Caco-2 (cell line): ENCODE measurements around the gene FXYD5. TPM values are rescaled to one million over a fixed set of nuclear protein-coding genes. Genes with fewer than 3 reads are reported as not detected.

Experiments
- BruUV-seq: library from RNA; stranded (reverse); fragments of 400-500 nt; replicated peaks from 2 replicates; lab custom pipeline; 2021; lab: Mats Ljungman, UMichigan
- CTCF ChIA-PET: fragments of 300-600 bp; sonication (Branson Sonifier 250); formaldehyde crosslinking; loops from one replicate; lab custom pipeline; 2022; ENCODE audit warnings: antibody characterized with exemption; lab: Charles Lee
- POLR2A ChIA-PET: fragments of 300-600 bp; sonication (Branson Sonifier 250); formaldehyde crosslinking; loops from one replicate; lab custom pipeline; 2022; ENCODE audit warnings: antibody characterized with exemption; lab: Charles Lee
- DNase-seq, 2 experiments: peaks; one replicate each; pipeline versions ENCODE4 v3.0.0 to v3.0.0-alpha.2; 2020 to 2022
- H3K27me3 ChIP-seq: replicated peaks from 2 replicates; pipeline ENCODE4 v1.6.0; 2011; ENCODE audit warnings: low read length; ENCODE audit not compliant: control insufficient read depth, insufficient read depth
- H3K36me3 ChIP-seq: 2 replicates; pipeline ENCODE4 v1.5.1; 2011; ENCODE audit warnings: low read length; ENCODE audit not compliant: control insufficient read depth, insufficient read depth
- H3K4me1 ChIP-seq: fragments of 250-450 bp; sonication (Bioruptor Pico); 2 replicates; pipeline ENCODE4 v1.5.1; 2020; ENCODE audit warnings: mild to moderate bottlenecking
- H3K4me3 ChIP-seq: 2 replicates; pipeline ENCODE4 v1.5.1; 2011; ENCODE audit warnings: low read depth, mild to moderate bottlenecking, control low read depth, low read length
- H3K9me3 ChIP-seq: fragments of 250-450 bp; sonication (Bioruptor Pico); 2 replicates; pipeline ENCODE4 v1.5.1; 2020; ENCODE audit warnings: mild to moderate bottlenecking, moderate library complexity
- H3K27ac Mint-ChIP-seq: one replicate; pipeline ENCODE4 v1.8.0; 2022; ENCODE audit warnings: mixed read lengths; ENCODE audit not compliant: unreplicated experiment
- H3K27me3 Mint-ChIP-seq: one replicate; pipeline ENCODE4 v1.8.0; 2022; ENCODE audit warnings: mixed read lengths; ENCODE audit not compliant: insufficient read depth, unreplicated experiment
- H3K36me3 Mint-ChIP-seq: one replicate; pipeline ENCODE4 v1.8.0; 2022; ENCODE audit warnings: mild to moderate bottlenecking, mixed read lengths; ENCODE audit not compliant: insufficient read depth, unreplicated experiment
- H3K4me1 Mint-ChIP-seq: one replicate; pipeline ENCODE4 v1.8.0; 2022; ENCODE audit warnings: low read depth, mixed read lengths; ENCODE audit not compliant: unreplicated experiment
- H3K4me3 Mint-ChIP-seq: one replicate; pipeline ENCODE4 v1.8.0; 2022; ENCODE audit warnings: mild to moderate bottlenecking, moderate library complexity, mixed read lengths; ENCODE audit not compliant: unreplicated experiment
- H3K9me3 Mint-ChIP-seq: one replicate; pipeline ENCODE4 v1.8.0; 2022; ENCODE audit warnings: mixed read lengths; ENCODE audit not compliant: unreplicated experiment
- intact Hi-C: fragments of 100-400 bp; cut with micrococcal nuclease; formaldehyde crosslinking; loops from one replicate; pipeline ENCODE4 v1.10.0; 2022; ENCODE audit not compliant: unreplicated experiment
- total RNA-seq: library from RNA; stranded (reverse); gene quantifications from 2 replicates; pipeline ENCODE4 v1.2.3, GENCODE V29; 2022
- TF ChIP-seq, protein P1 (sequence below), 2 experiments: fragments of 200-600 bp in 1 of 2; IDR thresholded peaks; 1 replicate in 1 of 2; 2 replicates in 1 of 2; pipeline versions ENCODE4 v1.5.1 to v1.8.0; 2011 to 2022; ENCODE audit warnings: antibody characterized with exemption in 1 of 2, control low read depth in 1 of 2, inconsistent platforms in 1 of 2, low read depth in 1 of 2, low read length in 1 of 2, mild to moderate bottlenecking in 1 of 2, moderate library complexity in 1 of 2; ENCODE audit not compliant: insufficient read depth in 1 of 2, severe bottlenecking in 1 of 2, unreplicated experiment in 1 of 2

Gene FXYD5
- total RNA-seq, 1 experiment from 2014 or later: 20.4 TPM

DNA sequence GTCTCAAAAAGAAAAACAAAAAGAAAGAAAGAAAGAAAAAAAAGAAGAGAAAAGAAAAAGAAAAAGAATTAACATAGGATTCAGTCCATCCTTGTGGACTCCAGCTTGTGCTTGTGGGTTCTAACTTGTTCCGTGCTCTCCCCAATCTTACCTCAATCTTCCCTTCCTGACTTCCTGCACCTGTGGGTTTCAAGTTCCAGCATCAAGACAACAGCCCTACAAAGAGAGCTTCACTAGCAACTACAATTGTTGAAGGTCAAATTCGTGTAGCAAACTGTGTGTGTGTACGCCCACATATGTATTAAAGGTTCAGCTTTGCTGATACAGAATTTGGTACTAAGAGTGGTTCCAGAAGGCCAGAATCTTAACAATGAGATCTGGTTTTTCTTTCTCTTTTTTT is 25.3 kb downstream of the FXYD5 start:
- Mint-ChIP-seq H3K4me3 (no peak overlapping the region), H3K27ac (no peak overlapping the region), H3K4me1 (no peaks in the 10 kb centered on the region), H3K36me3 (no peaks in the 10 kb centered on the region), H3K27me3 (peaks cover 3% of the 10 kb centered on the region), H3K9me3 (peaks cover 15% of the 10 kb centered on the region)
- no peak overlapping the region for H3K4me3 ChIP-seq
- intact Hi-C loops: no loop called here
- CTCF ChIA-PET: no interaction called here
- TF ChIP-seq, protein P1, sequence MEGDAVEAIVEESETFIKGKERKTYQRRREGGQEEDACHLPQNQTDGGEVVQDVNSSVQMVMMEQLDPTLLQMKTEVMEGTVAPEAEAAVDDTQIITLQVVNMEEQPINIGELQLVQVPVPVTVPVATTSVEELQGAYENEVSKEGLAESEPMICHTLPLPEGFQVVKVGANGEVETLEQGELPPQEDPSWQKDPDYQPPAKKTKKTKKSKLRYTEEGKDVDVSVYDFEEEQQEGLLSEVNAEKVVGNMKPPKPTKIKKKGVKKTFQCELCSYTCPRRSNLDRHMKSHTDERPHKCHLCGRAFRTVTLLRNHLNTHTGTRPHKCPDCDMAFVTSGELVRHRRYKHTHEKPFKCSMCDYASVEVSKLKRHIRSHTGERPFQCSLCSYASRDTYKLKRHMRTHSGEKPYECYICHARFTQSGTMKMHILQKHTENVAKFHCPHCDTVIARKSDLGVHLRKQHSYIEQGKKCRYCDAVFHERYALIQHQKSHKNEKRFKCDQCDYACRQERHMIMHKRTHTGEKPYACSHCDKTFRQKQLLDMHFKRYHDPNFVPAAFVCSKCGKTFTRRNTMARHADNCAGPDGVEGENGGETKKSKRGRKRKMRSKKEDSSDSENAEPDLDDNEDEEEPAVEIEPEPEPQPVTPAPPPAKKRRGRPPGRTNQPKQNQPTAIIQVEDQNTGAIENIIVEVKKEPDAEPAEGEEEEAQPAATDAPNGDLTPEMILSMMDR (IDR thresholded peaks at IDR 0.05; ENCODE audit: insufficient read depth in 1 of 2, low read depth in 1 of 2, low read length in 1 of 2, severe bottlenecking in 1 of 2, unreplicated experiment in 1 of 2): no peak
- DNase-seq: no peak
- no peaks in the 10 kb centered on the region for H3K36me3 ChIP-seq
- no TSS peak for BruUV-seq
- POLR2A ChIA-PET: no interaction called here
- H3K4me1 ChIP-seq: no peaks in the 10 kb centered on the region
- H3K27me3 ChIP-seq: no peaks in the 10 kb centered on the region
- peaks cover 14% of the 10 kb centered on the region for H3K9me3 ChIP-seq

DNA sequence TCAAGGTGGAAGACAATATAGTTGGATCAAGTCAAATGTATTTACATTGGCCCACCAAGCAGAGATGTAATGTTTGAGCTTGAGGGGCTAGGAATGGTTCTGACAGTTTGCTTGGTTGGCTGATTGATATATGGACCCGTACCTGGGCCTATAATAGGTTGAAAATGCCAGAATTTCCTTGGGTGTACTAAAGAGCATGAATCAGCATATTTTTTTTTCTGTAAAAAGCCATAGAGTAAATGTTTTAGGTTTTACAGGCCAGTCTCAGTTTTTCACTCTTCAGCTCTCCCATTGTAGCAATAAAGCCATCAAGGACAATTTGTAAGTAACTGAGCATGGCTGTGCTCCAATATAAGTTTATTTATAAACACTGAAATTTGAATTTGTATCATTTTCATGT is 26.9 kb downstream of the FXYD5 start:
- no peaks in the 10 kb centered on the region for H3K36me3 ChIP-seq
- TF ChIP-seq, protein P1 (IDR thresholded peaks at IDR 0.05; ENCODE audit: insufficient read depth in 1 of 2, low read depth in 1 of 2, low read length in 1 of 2, severe bottlenecking in 1 of 2, unreplicated experiment in 1 of 2): no peak
- no TSS peak for BruUV-seq
- peaks cover 3% of the 10 kb centered on the region for H3K27me3 Mint-ChIP-seq
- no peaks in the 10 kb centered on the region for H3K4me1 Mint-ChIP-seq
- ChIA-PET POLR2A (no interaction called here), CTCF (no interaction called here)
- H3K4me3 ChIP-seq: no peak overlapping the region
- H3K4me1 ChIP-seq: no peaks in the 10 kb centered on the region
- no peaks in the 10 kb centered on the region for H3K27me3 ChIP-seq
- no peaks in the 10 kb centered on the region for H3K36me3 Mint-ChIP-seq
- peaks cover 14% of the 10 kb centered on the region for H3K9me3 ChIP-seq
- H3K27ac Mint-ChIP-seq: no peak overlapping the region
- DNase-seq: no peak
- H3K4me3 Mint-ChIP-seq: no peak overlapping the region
- intact Hi-C loops: no loop called here
- peaks cover 9% of the 10 kb centered on the region for H3K9me3 Mint-ChIP-seq

DNA sequence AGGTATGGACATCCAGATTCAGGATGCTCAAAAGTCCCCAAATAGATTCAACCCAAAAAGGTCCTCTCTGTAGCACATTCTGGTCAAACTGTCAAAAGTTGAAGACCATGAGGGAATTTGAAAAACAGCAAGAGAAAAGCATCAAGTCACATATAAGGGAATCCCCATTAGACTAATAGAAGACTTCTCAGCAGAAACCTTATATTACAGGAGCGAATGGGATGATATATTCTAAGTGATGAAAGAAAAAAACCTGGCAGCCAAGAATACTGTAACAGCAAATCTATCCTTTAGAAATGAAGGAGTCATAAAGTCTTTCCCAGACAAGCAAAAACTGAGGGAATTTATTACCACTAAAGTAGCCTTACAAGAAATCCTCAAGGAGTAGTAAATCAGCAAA is 29.7 kb downstream of the FXYD5 start:
- no peak overlapping the region for H3K4me3 ChIP-seq
- no peaks in the 10 kb centered on the region for H3K4me1 Mint-ChIP-seq
- no peak overlapping the region for H3K4me3 Mint-ChIP-seq
- peaks cover 6% of the 10 kb centered on the region for H3K27me3 Mint-ChIP-seq
- ChIA-PET CTCF (no interaction called here), POLR2A (no interaction called here)
- no peak overlapping the region for H3K27ac Mint-ChIP-seq
- H3K4me1 ChIP-seq: no peaks in the 10 kb centered on the region
- H3K9me3 Mint-ChIP-seq: no peaks in the 10 kb centered on the region
- no peaks in the 10 kb centered on the region for H3K9me3 ChIP-seq
- no peak for DNase-seq
- TF ChIP-seq, protein P1 (IDR thresholded peaks at IDR 0.05; ENCODE audit: insufficient read depth in 1 of 2, low read depth in 1 of 2, low read length in 1 of 2, severe bottlenecking in 1 of 2, unreplicated experiment in 1 of 2): no peak
- H3K36me3 Mint-ChIP-seq: no peaks in the 10 kb centered on the region
- H3K27me3 ChIP-seq: no peaks in the 10 kb centered on the region
- no peaks in the 10 kb centered on the region for H3K36me3 ChIP-seq
- intact Hi-C loops: no loop called here
- BruUV-seq: no TSS peak
